Suprapubic skin (tissue), 4 donors: ENCODE results near the gene TMEM245. TPM values are rescaled to one million over a fixed set of nuclear protein-coding genes. Genes with fewer than 3 reads are reported as not detected.

Experiments used
- DNase-seq, 2 donors: peaks; one replicate each; pipeline ENCODE4 v3.0.0-alpha.2; 2019; ENCODE audit warnings: low spot score in 2 of 2
- H3K27ac ChIP-seq: fragments of 200-600 bp; sonication (generic); one replicate; pipeline ENCODE4 v1.5.1; 2019
- H3K27me3 ChIP-seq: fragments of 200-600 bp; sonication (generic); one replicate; pipeline ENCODE4 v1.5.1; 2019
- H3K36me3 ChIP-seq: fragments of 200-600 bp; sonication (generic); one replicate; pipeline ENCODE4 v1.5.1; 2019
- H3K4me1 ChIP-seq: fragments of 200-600 bp; sonication (generic); one replicate; pipeline ENCODE4 v1.5.1; 2019
- H3K4me3 ChIP-seq: fragments of 200-600 bp; sonication (generic); one replicate; pipeline ENCODE4 v1.5.1; 2019; ENCODE audit warnings: mild to moderate bottlenecking
- H3K9me3 ChIP-seq: fragments of 200-600 bp; sonication (generic); one replicate; pipeline ENCODE4 v1.5.1; 2019
- CTCF ChIP-seq, 2 donors: fragments of 200-600 bp in 1 of 2; fragments of 450-650 bp in 1 of 2; sonication (generic) in 1 of 2; IDR thresholded peaks; one replicate each; pipeline ENCODE4 v1.5.1; 2016 to 2019; ENCODE audit warnings: antibody characterized with exemption in 2 of 2, mild to moderate bottlenecking in 1 of 2, moderate library complexity in 1 of 2
- EP300 ChIP-seq: sonication (generic); formaldehyde crosslinking; IDR thresholded peaks from one replicate; pipeline ENCODE4 v1.6.1; 2017; ENCODE audit warnings: antibody characterized with exemption
- POLR2A ChIP-seq, 2 donors: fragments of 450-650 bp; IDR thresholded peaks; one replicate each; pipeline ENCODE4 v1.6.1; 2017; ENCODE audit warnings: antibody characterized with exemption in 2 of 2, mild to moderate bottlenecking in 2 of 2, moderate library complexity in 2 of 2
- POLR2AphosphoS5 ChIP-seq, 3 donors: sonication (generic); formaldehyde crosslinking; IDR thresholded peaks; one replicate each; pipeline ENCODE4 v1.6.1; 2017; ENCODE audit warnings: antibody characterized with exemption in 3 of 3
- WGBS: methylation state at CpG from one replicate; pipeline ENCODE4 v1.1.5; 2018; 5-methylcytosine and 5-hydroxymethylcytosine counted together
- total RNA-seq, 4 donors: library from RNA; depleted of rRNA; stranded (reverse); fragments of >200 nt; gene quantifications; one replicate each; pipeline ENCODE4 v1.1.0, GENCODE V29; 2016

Gene TMEM245
- total RNA-seq, 4 donors from 2014 or later: 38.6 to 58.9 (median 54.3) TPM

- WGBS: 98% methylated on average over 4 of the region's 4 CpGs
- Histone ChIP-seq H3K36me3 (peaks cover 18% of the 10 kb centered on the region), H3K27ac (no peak overlapping the region)
These were observed 89.3 kb downstream of the TMEM245 start for GRCh38 chr9:109030426-109030825.

GRCh38 chr9:109028457-109028856, 91.3 kb downstream of the TMEM245 start:
- H3K27me3 ChIP-seq: no peaks in the 10 kb centered on the region
- 97% methylated on average over 4 of the region's 4 CpGs for WGBS
- no peak overlapping the region for H3K4me3 ChIP-seq
- H3K9me3 ChIP-seq: no peaks in the 10 kb centered on the region
- TF ChIP-seq POLR2A (IDR thresholded peaks at IDR 0.05) (no peak), CTCF (IDR thresholded peaks at IDR 0.05) (no peak), EP300 (no peak), POLR2AphosphoS5 (IDR thresholded peaks at IDR 0.05) (no peak)
- peaks cover 17% of the 10 kb centered on the region for H3K36me3 ChIP-seq
- no peak overlapping the region for H3K27ac ChIP-seq
- no peaks in the 10 kb centered on the region for H3K4me1 ChIP-seq
- no peak for DNase-seq

More at GRCh38 chr9:109030426-109030825, 89.3 kb downstream of the TMEM245 start:
- Histone ChIP-seq H3K9me3 (no peaks in the 10 kb centered on the region), H3K27me3 (no peaks in the 10 kb centered on the region), H3K4me3 (no peak overlapping the region), H3K4me1 (no peaks in the 10 kb centered on the region)
- TF ChIP-seq EP300 (no peak), CTCF (IDR thresholded peaks at IDR 0.05) (no peak), POLR2AphosphoS5 (IDR thresholded peaks at IDR 0.05) (no peak), POLR2A (IDR thresholded peaks at IDR 0.05) (no peak)
- no peak for DNase-seq

- H3K27me3 ChIP-seq: no peaks in the 10 kb centered on the region
- WGBS: 34% methylated on average over 2 of the region's 2 CpGs
- H3K9me3 ChIP-seq: no peaks in the 10 kb centered on the region
- H3K36me3 ChIP-seq: peaks cover 5% of the 10 kb centered on the region
- TF ChIP-seq CTCF (IDR thresholded peaks at IDR 0.05): no peak
- no peak for TF ChIP-seq POLR2AphosphoS5 (IDR thresholded peaks at IDR 0.05)
- no peak for TF ChIP-seq EP300
- TF ChIP-seq POLR2A (IDR thresholded peaks at IDR 0.05): no peak
- H3K4me3 ChIP-seq: no peak overlapping the region
- H3K27ac ChIP-seq: no peak overlapping the region
- no peaks in the 10 kb centered on the region for H3K4me1 ChIP-seq
- no peak for DNase-seq
These were observed 92.6 kb downstream of the TMEM245 start for GRCh38 chr9:109027176-109027575.

GRCh38 chr9:109026306-109026705, 93.4 kb downstream of the TMEM245 start:
- Histone ChIP-seq H3K4me1 (no peaks in the 10 kb centered on the region), H3K9me3 (no peaks in the 10 kb centered on the region), H3K27me3 (no peaks in the 10 kb centered on the region), H3K27ac (no peak overlapping the region), H3K36me3 (peaks cover 8% of the 10 kb centered on the region), H3K4me3 (no peak overlapping the region)
- WGBS: 91% methylated on average over 7 of the region's 7 CpGs
- TF ChIP-seq POLR2AphosphoS5 (IDR thresholded peaks at IDR 0.05) (no peak), CTCF (IDR thresholded peaks at IDR 0.05) (no peak), EP300 (no peak), POLR2A (IDR thresholded peaks at IDR 0.05) (no peak)
- DNase-seq: no peak

GRCh38 chr9:109022873-109023272, 96.9 kb downstream of the TMEM245 start:
- no peak for TF ChIP-seq POLR2A (IDR thresholded peaks at IDR 0.05)
- TF ChIP-seq EP300: no peak
- no peak for TF ChIP-seq POLR2AphosphoS5 (IDR thresholded peaks at IDR 0.05)
- TF ChIP-seq CTCF (IDR thresholded peaks at IDR 0.05): no peak
- Histone ChIP-seq H3K36me3 (peaks cover 11% of the 10 kb centered on the region), H3K4me1 (peaks cover 5% of the 10 kb centered on the region)

More at GRCh38 chr9:109022873-109023272, 96.9 kb downstream of the TMEM245 start:
- Histone ChIP-seq H3K27ac (no peak overlapping the region), H3K27me3 (no peaks in the 10 kb centered on the region), H3K4me3 (no peak overlapping the region), H3K9me3 (no peaks in the 10 kb centered on the region)
- DNase-seq: no peak
